GM13977 (cell line): ENCODE results near the gene RPL4.

ENCODE experiments used
- DNase-seq: peaks from one replicate; pipeline ENCODE4 v3.0.0; 2012; ENCODE audit warnings: low spot score
- CTCF ChIP-seq: IDR thresholded peaks from 2 replicates; pipeline ENCODE4 v1.5.1; 2012; ENCODE audit warnings: mild to moderate bottlenecking, control low read depth; ENCODE audit not compliant: insufficient read depth; ENCODE audit errors: extremely low read depth, missing control alignments
- in situ Hi-C: fragments of 300-500 bp; cut with MboI; formaldehyde crosslinking; loops from one replicate; pipeline ENCODE4 v1.12.0; 2022; ENCODE audit warnings: low sequenced_read_pairs, low pct_unique_long_range_greater_than_20kb, mixed read lengths, inconsistent platforms; ENCODE audit not compliant: unreplicated experiment

Gene RPL4

GRCh38 chr15:66456211-66456610 lies 48.4 kb downstream of the RPL4 start:
- DNase-seq, result no peak
- TF ChIP-seq CTCF, result no peak
- in situ Hi-C loops, result no loop called here

GRCh38 chr15:66454143-66454542 lies 50.5 kb downstream of the RPL4 start:
- in situ Hi-C loops, result no loop called here
- TF ChIP-seq CTCF, result no peak
- no peak for DNase-seq

- no peak for DNase-seq
- TF ChIP-seq CTCF, result no peak
- in situ Hi-C loops, result no loop called here
These were observed 51.6 kb downstream of the RPL4 start for GRCh38 chr15:66452971-66453580.

GRCh38 chr15:66452420-66452819 lies 52.2 kb downstream of the RPL4 start:
- no peak for DNase-seq
- in situ Hi-C loops, result no loop called here
- no peak for TF ChIP-seq CTCF
